ENCODE data around the gene PACSIN1.

PACSIN1 gene

DNA sequence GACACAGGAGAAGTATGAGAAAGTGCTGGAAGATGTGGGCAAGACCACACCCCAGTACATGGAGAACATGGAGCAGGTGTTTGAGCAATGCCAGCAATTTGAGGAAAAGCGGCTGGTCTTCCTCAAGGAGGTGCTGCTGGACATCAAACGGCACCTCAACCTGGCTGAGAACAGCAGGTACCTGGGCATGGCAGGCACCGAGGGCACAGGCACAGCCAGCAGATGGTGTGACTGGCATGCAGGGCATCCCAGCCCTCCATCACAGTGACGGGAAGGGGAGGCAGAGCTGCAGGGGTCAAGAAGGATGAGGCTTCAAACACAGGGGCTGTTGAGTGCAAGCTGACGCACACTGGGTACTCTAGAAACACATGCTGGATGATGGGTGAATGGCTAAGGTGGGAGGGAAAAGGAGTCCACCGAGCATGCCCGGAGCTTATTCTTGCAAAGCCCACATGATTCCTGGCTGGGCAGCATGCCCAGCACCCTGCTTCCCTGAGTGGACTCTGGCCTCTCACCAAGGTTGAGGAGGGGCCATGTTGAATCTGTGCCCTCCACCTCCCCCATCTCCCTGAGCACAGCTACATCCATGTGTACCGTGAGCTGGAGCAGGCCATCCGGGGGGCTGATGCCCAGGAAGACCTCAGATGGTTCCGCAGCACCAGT lies 63.9 kb downstream of the PACSIN1 start:
- DNase-seq: no peak

DNA sequence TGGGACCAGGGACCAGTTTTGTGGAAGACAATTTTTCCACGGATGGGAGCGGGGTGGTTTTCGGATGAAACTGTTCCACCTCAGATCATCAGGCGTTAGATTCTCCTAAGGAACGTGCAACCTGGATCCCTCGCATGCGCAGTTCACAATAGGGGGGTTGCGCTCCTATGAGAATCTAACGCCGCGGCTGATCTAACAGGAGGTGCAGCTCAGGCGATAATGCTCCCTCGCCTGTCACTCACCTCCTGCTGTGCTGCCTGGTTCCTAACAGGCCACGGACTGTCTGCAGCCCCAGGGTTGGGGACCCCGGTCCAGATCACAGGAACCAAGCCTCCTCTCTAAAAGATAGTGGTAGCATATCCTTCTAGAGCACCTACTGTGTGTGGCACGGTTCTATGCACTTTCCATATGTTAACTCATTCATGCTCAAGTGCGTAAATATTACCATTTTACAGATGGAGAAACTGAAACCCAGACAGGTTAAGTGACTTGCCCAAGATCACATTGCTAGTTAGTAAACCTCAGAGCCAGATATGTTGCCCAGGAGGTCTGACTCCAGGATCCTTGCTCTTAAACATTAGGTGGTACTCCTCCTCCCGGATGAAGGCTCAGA lies 65.0 kb downstream of the PACSIN1 start:
- DNase-seq: no peak

- no peak for DNase-seq
Observed at GRCh38 chr6:34531580-34532201, 65.8 kb downstream of the PACSIN1 start.

- no peak for DNase-seq
Observed at GRCh38 chr6:34532230-34532629, 66.4 kb downstream of the PACSIN1 start.

GRCh38 chr6:34534146-34534545 lies 68.3 kb downstream of the PACSIN1 start:
- no peak for DNase-seq

DNA sequence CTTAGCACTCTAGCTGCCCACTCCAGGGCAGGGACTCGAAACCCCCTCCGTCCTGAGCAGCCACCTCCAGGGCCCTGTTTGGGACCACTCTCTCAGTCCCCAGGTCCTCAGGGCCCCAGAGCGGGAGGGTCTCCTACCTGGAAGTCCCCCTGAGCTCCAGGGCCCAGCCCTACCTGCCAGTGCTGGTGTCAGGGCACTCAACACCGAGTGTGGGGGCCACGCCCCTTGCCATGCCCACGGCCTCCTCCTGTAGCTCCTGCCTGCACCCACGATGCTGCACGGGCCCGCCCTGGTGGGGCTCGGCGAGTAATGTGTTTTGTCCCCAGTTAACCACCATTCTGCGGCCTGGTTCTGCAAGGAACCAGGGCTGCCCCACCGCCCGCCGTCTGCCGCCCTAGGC lies 68.8 kb downstream of the PACSIN1 start:
- DNase-seq: no peak

GRCh38 chr6:34535199-34535598 lies 69.3 kb downstream of the PACSIN1 start:
- no peak for DNase-seq

GRCh38 chr6:34535646-34536045 lies 69.8 kb downstream of the PACSIN1 start:
- no peak for DNase-seq

DNA sequence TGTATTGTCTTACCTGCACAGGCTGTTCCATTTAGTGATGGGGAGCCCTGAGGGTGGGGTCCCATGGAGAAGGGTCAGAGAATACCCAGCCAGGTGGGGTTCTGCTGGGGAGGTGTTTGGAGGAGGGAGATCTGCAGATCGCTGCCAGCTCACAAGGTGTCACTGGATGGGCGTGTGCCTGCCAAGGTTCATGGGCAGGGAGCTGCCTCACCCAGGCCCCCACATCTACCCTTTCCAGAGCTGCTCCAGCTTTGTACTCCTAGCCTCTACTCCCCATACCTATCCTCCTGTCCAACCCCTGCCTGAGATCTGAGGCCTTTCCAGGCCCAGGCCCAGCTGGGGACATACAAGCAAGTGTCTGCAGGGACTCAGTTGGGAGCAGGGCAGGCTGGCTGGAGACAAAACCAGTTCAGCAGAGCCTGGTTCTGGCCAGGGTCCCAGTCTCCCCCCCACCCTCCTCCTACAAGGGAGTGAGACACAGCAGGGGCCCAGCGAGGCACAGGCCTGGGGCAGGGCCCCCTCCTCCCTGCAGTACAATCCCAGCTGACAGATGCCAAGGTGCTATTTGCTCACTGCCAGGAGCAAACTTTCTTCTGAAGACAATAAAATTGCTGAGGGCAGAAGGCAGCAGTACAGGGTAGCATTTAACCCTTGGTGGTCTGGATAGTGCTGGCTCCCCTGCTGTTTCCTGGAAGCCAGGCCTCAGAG lies 70.5 kb downstream of the PACSIN1 start:
- DNase-seq: no peak

DNA sequence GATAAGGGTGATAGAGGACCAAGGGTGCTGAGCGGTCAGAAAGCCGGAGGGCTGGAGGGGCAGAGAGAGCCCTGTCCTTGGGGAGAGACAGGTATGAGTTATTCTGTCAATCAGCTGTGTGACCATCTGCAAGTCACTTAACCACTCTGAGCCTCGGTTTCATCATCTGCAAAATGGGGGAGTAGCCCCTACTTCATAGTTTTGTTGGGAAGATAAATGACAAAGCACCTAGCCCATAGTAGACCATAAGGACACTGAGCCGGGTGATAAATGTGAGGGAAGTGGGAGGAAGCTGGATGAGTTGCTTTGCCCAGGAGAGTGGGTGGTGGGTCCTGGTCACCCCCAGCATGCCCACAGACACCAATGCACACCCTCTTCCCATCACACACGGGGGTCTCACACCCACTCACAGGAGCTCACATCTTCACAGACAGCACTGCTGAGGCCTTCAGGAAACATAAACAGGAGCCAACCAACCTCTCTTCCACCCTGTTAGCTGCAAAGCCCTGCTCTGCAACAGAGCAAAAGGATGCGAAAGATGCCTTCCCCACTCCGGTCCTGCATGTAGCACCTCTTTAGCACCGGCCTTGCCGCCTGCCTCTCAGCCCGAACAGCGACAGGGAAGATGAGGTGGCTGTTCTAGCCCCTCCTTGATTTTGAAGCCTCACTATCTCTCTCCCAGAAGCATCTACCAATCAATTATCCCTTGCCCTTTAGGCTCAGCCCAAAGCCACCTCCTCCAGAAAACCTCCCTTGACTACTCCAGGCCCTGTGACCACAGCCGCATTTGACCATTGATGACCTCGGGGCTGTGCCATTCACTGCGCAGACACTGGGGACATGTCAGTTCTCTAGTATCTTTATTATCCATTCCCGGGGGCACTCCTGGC lies 71.3 kb downstream of the PACSIN1 start:
- no peak for DNase-seq

DNA sequence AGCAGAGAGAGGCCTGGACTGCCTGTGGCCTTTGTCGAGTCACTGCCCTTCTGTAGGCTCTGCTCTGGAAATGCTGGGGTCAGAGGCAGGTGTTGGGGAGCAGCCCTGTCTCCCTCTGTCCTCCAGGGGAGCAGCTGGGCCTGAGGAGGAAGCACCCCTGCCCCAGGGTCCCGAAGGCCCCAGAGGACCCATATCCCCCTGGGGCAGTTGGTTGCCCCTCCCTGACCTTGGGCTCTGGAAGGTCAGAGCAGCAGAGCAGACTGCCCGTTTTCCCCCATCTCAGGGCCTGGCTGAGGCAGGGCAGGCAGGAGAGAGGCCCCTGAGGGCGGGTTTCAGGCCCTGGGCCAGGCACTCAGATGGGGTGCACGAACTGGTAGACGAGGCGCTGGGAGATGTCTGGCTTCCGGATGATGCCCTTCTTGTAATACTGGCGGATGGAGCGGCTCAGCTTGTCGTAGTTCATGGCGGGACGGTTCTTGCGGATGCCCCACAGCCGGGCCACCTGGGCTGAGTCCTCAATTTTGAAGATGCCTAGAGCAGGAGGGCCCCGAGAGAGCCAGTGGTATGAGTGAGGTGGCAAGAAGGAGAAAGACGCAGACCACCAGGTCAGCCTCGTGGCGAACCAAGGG lies 72.2 kb downstream of the PACSIN1 start:
- DNase-seq: no peak

DNA sequence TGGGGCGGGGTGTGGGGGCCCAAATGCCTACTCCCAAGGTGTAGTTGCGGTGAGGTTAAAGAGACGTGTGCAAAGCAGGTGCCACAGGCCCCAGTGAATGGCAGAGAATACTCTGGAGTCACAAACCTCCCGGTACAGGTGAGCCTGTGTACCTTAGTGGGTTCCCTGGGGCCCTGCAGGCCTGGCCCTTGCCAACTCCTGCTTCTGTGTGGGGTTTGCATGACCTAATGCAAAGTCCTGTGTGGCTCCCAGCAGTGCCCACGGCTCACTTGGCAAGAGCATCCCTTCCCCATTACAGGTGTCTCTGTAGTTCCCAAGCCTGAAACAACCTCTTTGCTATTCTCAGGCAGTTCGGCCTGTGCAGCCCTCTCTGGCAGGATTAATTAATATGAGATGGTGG lies 72.7 kb downstream of the PACSIN1 start:
- no peak for DNase-seq

- no peak for DNase-seq
Observed at GRCh38 chr6:34539181-34539580, 73.3 kb downstream of the PACSIN1 start.

DNA sequence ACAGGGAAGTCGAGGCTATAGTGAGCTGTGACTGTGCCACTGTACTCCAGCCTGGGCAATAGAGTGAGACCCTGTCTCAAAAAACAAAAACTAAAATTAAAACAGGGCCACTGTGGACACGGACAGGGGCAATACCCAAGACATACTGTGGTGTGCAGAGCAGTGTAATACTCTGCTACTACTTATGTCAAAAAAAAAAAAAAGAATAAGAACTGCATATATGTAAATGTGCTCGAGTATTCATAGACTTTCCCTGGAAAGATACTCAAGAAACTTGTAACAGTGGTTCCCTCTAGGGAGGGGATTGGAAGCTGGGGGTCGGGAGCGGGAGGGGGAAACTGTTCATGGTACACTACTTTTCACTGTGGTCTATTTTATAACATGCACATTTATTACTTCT lies 74.3 kb downstream of the PACSIN1 start:
- DNase-seq: no peak

DNA sequence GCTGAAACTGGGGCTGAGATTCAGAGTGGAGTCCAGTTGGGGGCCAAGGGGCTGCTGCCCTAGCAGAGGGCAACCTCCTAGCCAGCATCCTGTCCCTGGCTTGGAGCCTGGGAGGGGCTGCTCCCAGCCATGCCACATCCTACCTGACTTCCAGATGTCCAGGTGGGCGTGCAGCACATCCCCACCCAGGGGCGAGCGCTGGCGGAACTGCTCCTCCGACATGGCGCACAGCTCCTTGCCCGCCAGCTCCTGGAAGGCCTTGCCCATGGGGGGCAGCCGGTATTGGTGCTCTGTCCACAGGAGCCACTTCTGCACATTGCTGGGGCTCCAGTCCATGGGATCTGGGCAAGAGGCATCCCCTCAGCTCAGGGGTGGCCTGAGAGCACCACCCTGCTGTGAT lies 75.0 kb downstream of the PACSIN1 start:
- DNase-seq: no peak

- no peak for DNase-seq
Observed at GRCh38 chr6:34543421-34543820, 77.5 kb downstream of the PACSIN1 start.

DNA sequence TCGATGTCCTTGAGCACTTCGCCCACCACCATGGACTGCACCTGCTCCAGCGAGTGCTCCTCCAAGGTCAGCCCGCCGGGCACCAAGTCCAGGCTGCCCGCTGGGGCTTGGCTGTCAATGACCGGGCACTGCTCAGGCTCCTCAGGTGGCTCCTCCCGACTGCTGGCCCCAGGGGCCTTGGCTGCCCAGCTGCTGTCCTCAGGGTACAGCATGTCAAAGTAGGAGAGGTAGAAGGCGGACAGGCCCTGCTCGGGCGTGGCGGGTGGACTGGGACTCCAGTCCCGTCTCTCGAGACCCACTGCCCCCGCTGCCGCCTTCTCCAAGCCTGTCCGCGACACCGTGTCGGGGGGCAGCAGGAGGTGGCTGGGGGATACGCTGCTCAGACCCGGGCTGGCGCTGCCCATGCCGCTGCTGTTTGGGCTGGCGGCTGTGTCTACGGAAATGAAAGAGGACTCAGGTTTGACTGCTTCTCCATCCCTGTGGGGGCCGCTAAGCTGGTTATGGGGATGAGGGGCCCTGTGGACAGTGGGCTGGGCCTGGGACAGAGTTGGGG lies 78.3 kb downstream of the PACSIN1 start:
- DNase-seq: no peak

DNA sequence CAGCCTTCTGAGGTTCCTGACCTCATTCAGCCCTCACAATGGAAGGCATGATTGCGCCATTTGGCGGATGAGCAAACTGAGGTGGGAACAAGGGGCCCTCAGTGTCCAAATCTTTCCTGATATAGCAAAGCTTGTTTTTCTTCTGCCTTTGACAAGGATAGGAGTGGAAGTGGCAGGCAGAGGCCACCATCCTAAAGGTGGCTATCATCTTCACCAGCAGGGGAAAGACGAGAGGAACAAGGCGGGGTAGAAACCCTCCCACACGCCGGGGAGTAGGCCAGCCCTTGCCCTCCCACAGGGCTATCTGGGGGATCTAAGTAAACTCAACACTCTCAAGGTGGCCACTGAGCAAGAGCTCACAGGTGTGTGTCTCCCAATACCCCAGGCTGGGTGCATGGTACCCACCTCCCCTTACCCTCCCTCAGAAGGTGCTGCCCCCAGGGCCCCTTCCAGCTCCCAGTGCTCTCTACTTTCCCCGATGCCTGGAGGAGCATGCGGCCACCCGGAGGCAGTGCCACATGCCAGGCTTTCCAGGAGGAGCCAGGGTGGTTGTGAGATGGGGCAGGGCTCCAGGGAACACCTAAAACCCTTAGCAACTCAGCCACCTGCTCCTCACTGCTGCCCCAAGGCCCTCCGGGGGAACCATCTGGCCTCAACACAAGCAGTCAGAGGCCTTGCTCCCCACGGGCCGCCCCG lies 79.0 kb downstream of the PACSIN1 start:
- no peak for DNase-seq

DNA sequence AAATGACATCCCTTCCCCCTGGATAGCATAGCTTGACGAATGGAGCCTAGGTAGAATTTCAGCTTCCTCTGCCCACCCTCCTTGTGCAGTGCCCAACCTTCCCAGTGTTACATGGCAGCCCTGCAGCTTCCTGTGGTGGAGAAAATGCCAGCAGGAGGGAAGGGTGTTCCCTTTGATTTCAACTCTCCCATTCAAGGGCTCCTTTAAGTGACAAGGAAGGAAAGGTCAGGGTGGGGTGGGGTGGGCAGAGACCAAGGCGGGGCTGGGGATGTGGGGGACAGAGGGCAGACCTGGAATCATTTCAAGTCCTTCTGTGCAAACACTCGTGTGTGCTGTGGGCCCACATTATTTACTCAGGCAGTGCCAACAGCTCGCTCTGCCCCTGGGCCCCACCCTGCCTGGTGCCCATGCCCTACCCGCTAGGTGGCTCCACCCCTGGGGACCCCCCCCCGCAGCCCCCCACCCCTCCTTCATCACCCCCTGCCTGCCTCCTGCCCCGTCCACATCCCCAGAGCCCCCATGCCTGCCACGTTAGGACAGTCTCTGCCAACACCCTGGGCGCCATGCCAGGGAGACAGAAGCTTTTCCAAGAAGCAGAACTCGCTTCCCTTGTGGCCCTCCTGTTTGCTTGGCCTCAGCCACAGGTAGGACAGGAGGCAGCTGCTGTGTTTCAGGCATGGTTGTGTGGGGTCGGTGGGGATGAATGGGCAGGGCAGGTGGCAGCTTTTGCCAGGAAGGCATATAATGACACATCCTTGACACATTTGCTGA lies 80.9 kb downstream of the PACSIN1 start:
- no peak for DNase-seq

Data from 8988T (cell line).